B cell (primary cell): Measurements from ENCODE around the gene HS1BP3. TPM values are rescaled to one million over a fixed set of nuclear protein-coding genes. Genes with fewer than 3 reads are reported as not detected.
A peak's percentile ranks its signal among the peaks of the same experiment; 100 is the strongest.

Source experiments
- ATAC-seq: fragments of 200-7000 bp; cut with Tn5 transposase; one replicate; pipeline ENCODE4 v1.10.0; 2021; ENCODE audit warnings: low read depth, mild to moderate bottlenecking, moderate number of reproducible peaks, moderate library complexity
- CTCF ChIA-PET: fragments of 350-600 bp; sonication (Branson Sonifier 250); formaldehyde crosslinking; loops from one replicate; lab custom pipeline; 2021; ENCODE audit warnings: antibody characterized with exemption, inconsistent platforms; lab: Charles Lee
- POLR2A ChIA-PET: fragments of 350-600 bp; sonication (Branson Sonifier 250); formaldehyde crosslinking; loops from one replicate; lab custom pipeline; 2021; ENCODE audit warnings: antibody characterized with exemption; lab: Charles Lee
- DNase-seq: peaks from one replicate; pipeline ENCODE4 v3.0.0; 2013
- H2AFZ ChIP-seq: 2 replicates; pipeline ENCODE4 v1.6.1; 2012; ENCODE audit warnings: mild to moderate bottlenecking, low read depth, low read length; ENCODE audit not compliant: insufficient read depth, poor library complexity, severe bottlenecking
- H3K27ac ChIP-seq, 2 donors: 1 replicate in 1 of 2; 2 replicates in 1 of 2; pipeline ENCODE4 v1.5.1; 2012 to 2013; ENCODE audit warnings: low read length in 2 of 2, mild to moderate bottlenecking in 2 of 2, moderate library complexity in 1 of 2
- H3K27me3 ChIP-seq, 4 experiments: fragments of 200-600 bp in 1 of 4; sonication (generic) in 1 of 4; replicated peaks in 1 of 4; 1 replicate in 2 of 4; 2 replicates in 2 of 4; pipeline versions ENCODE4 v1.6.1 to v1.7.0; 2013 to 2016; ENCODE audit warnings: low read length in 3 of 4, mild to moderate bottlenecking in 2 of 4, mixed read lengths in 1 of 4, moderate library complexity in 1 of 4; ENCODE audit not compliant: insufficient read depth in 4 of 4, control insufficient read depth in 3 of 4; ENCODE audit errors: control extremely low read depth in 1 of 4
- H3K36me3 ChIP-seq, 2 experiments: replicated peaks in 1 of 2; 1 replicate in 1 of 2; 2 replicates in 1 of 2; pipeline versions ENCODE4 v1.6.1 to v1.7.1; 2013; ENCODE audit warnings: low read length in 1 of 2; ENCODE audit not compliant: insufficient read depth in 2 of 2, control insufficient read depth in 1 of 2; ENCODE audit errors: control extremely low read depth in 1 of 2, extremely low read depth in 1 of 2
- H3K4me1 ChIP-seq, 2 donors: fragments of 200-600 bp in 1 of 2; sonication (generic) in 1 of 2; 1 replicate in 1 of 2; 2 replicates in 1 of 2; pipeline versions ENCODE4 v1.5.1 to v1.6.1; 2013 to 2017; ENCODE audit warnings: low read length in 2 of 2; ENCODE audit not compliant: control insufficient read depth in 2 of 2, insufficient read depth in 2 of 2
- H3K4me2 ChIP-seq: replicated peaks from 2 replicates; pipeline ENCODE3; 2012; ENCODE audit warnings: mild to moderate bottlenecking, low read depth, low read length; ENCODE audit not compliant: poor library complexity, severe bottlenecking
- H3K4me3 ChIP-seq, 5 experiments: fragments of 200-600 bp in 1 of 5; sonication (generic) in 1 of 5; 1 replicate in 3 of 5; 2 replicates in 2 of 5; pipeline versions ENCODE4 v1.5.1 to v1.7.0; 2011 to 2016; ENCODE audit warnings: low read length in 4 of 5, mild to moderate bottlenecking in 4 of 5, low read depth in 2 of 5, control low read depth in 1 of 5, moderate library complexity in 1 of 5; ENCODE audit not compliant: insufficient read depth in 1 of 5; ENCODE audit errors: control extremely low read depth in 1 of 5, extremely low read depth in 1 of 5
- H3K79me2 ChIP-seq: fragments of 200-600 bp; sonication (generic); one replicate; pipeline ENCODE4 v1.6.0; 2016; ENCODE audit warnings: low read length; ENCODE audit not compliant: control insufficient read depth, insufficient read depth
- H3K9ac ChIP-seq: fragments of 200-600 bp; sonication (generic); 2 replicates; pipeline ENCODE4 v1.6.1; 2017; ENCODE audit warnings: mild to moderate bottlenecking, low read length, moderate library complexity
- H3K9me3 ChIP-seq, 3 donors: one replicate each; pipeline versions ENCODE4 v1.6.1 to v1.7.1; 2013; ENCODE audit warnings: low read length in 2 of 3; ENCODE audit not compliant: control insufficient read depth in 2 of 3, insufficient read depth in 1 of 3; ENCODE audit errors: control extremely low read depth in 1 of 3
- H4K20me1 ChIP-seq: 2 replicates; pipeline ENCODE4 v1.6.0; 2012; ENCODE audit warnings: mild to moderate bottlenecking, low read length; ENCODE audit not compliant: insufficient read depth, control insufficient read depth, poor library complexity, severe bottlenecking
- H3K27ac Mint-ChIP-seq: one replicate; pipeline ENCODE4 v1.8.0; 2021; ENCODE audit warnings: mixed read lengths
- H3K27me3 Mint-ChIP-seq: one replicate; pipeline ENCODE4 v1.8.0; 2021; ENCODE audit warnings: mixed read lengths
- H3K4me1 Mint-ChIP-seq: one replicate; pipeline ENCODE4 v1.8.0; 2021; ENCODE audit warnings: mixed read lengths
- H3K4me3 Mint-ChIP-seq: one replicate; pipeline ENCODE4 v1.8.0; 2021; ENCODE audit warnings: mixed read lengths
- H3K9me3 Mint-ChIP-seq: one replicate; pipeline ENCODE4 v1.8.0; 2022; ENCODE audit warnings: mixed read lengths; ENCODE audit not compliant: insufficient read depth
- CTCF ChIP-seq: fragments of 200-600 bp; IDR thresholded peaks from one replicate; pipeline ENCODE4 v1.8.0; 2022; ENCODE audit warnings: antibody characterized with exemption, mild to moderate bottlenecking
- EZH2 ChIP-seq: IDR thresholded peaks from 2 replicates; pipeline ENCODE4 v1.6.1; 2012; ENCODE audit warnings: borderline replicate concordance, low read depth, mild to moderate bottlenecking, moderate library complexity, low read length; ENCODE audit not compliant: insufficient read depth, poor library complexity, severe bottlenecking
- WGBS: methylation state at CpG from one replicate; pipeline ENCODE4 v1.1.5; 2013; ENCODE audit warnings: missing lambda C conversion rate; ENCODE audit not compliant: insufficient coverage; 5-methylcytosine and 5-hydroxymethylcytosine counted together
- intact Hi-C: fragments of 100-400 bp; cut with micrococcal nuclease; formaldehyde crosslinking; loops from one replicate; pipeline ENCODE4 v1.10.0; 2022
- polyA plus RNA-seq: library from polyadenylated mRNA; depleted of rRNA; stranded (reverse); fragments of >200 nt; gene quantifications from 2 replicates; pipeline ENCODE4 v1.2.3, GENCODE V29; 2012
- total RNA-seq, 2 donors: library from RNA; stranded (reverse); fragments of 120-200 nt in 1 of 2; gene quantifications; 1 replicate in 1 of 2; 2 replicates in 1 of 2; pipeline versions ENCODE4 v1.2.3 to v1.2.4, GENCODE V29; 2013 to 2022

The HS1BP3 gene
- total and polyA plus RNA-seq, 2 donors (not counting 1 experiment from before 2014, with no cell fraction given): 27.8 to 28.7 TPM

GRCh38 chr2:20667531-20668401 lies 16.9 kb upstream of the HS1BP3 start:
- no peaks in the 10 kb centered on the region for H4K20me1 ChIP-seq
- Mint-ChIP-seq H3K27ac (peak overlapping the region; percentile 83), H3K9me3 (no peaks in the 10 kb centered on the region), H3K27me3 (peaks cover 9% of the 10 kb centered on the region), H3K4me3 (peak overlapping the region; percentile 88), H3K4me1 (peaks cover 40% of the 10 kb centered on the region)
- peak overlapping the region in 4 of 5 experiments; percentile 54 to 71 (median 60) for H3K4me3 ChIP-seq
- peaks cover 0 to 83% (median 24%) of the 10 kb centered on the region in 4 experiments for H3K27me3 ChIP-seq
- H3K27ac ChIP-seq: peak overlapping the region; percentile 34 to 51
- ChIA-PET POLR2A (interaction anchor here (2.6 to 3.3 kb wide), 2 partner anchors 9 to 220 kb away, joined by 17 to 74 read pairs; partner anchors contain the start of gene RHOB), CTCF (interaction anchor here (3.4 to 8.9 kb wide), 3 partner anchors 9 to 295 kb away, joined by 15 to 139 read pairs (median 88); partner anchors contain the start of gene HS1BP3)
- peaks cover 0 to 11% of the 10 kb centered on the region in 2 experiments for H3K36me3 ChIP-seq
- TF ChIP-seq EZH2: no peak
- no peak for TF ChIP-seq CTCF
- peak overlapping the region; percentile 53 for H2AFZ ChIP-seq
- ATAC-seq (peak; percentile 6), DNase-seq (peak; percentile 53)
- intact Hi-C loops: no loop called here
- H3K4me1 ChIP-seq: peaks cover 41 to 73% of the 10 kb centered on the region in 2 donors
- peak overlapping the region; percentile 80 for H3K4me2 ChIP-seq
- peaks cover 3% of the 10 kb centered on the region for H3K79me2 ChIP-seq
- peak overlapping the region; percentile 69 for H3K9ac ChIP-seq
- WGBS: 25% methylated on average over 39 of the region's 39 CpGs
- peaks cover 0 to 28% (median 0%) of the 10 kb centered on the region in 3 donors for H3K9me3 ChIP-seq
